IMR-90 (cell line): Measurements from ENCODE around the gene ADAMTS13. TPM values are rescaled to one million over a fixed set of nuclear protein-coding genes. Genes with fewer than 3 reads are reported as not detected.

ENCODE experiments used
- ATAC-seq: fragments of 200-7000 bp; cut with Tn5 transposase; 2 replicates; pipeline ENCODE4 v1.9.1; 2020; ENCODE audit warnings: low read depth, mild to moderate bottlenecking, moderate library complexity
- BruUV-seq: library from RNA; stranded (reverse); fragments of 400-500 nt; replicated peaks from 2 replicates; lab custom pipeline; 2021; lab: Mats Ljungman, UMichigan
- CTCF ChIA-PET: fragments of 300-600 bp; formaldehyde crosslinking; extraction: SDS; loops from one replicate; lab custom pipeline; 2021; ENCODE audit warnings: antibody characterized with exemption; lab: Yijun Ruan, JAX
- POLR2A ChIA-PET: fragments of 300-600 bp; sonication (Branson Sonifier 250); formaldehyde crosslinking; loops from one replicate; lab custom pipeline; 2022; ENCODE audit warnings: antibody characterized with exemption; ENCODE audit not compliant: unreplicated experiment; lab: Charles Lee
- DNase-seq: peaks from one replicate; pipeline ENCODE4 v3.0.0; 2013
- H2AFZ ChIP-seq: replicated peaks from 2 replicates; pipeline ENCODE3; 2013; ENCODE audit warnings: low read length, mild to moderate bottlenecking; ENCODE audit not compliant: poor library complexity
- H2AK5ac ChIP-seq: 2 replicates; pipeline ENCODE4 v1.6.1; 2013; ENCODE audit warnings: low read depth, low read length, inconsistent platforms
- H2AK9ac ChIP-seq: replicated peaks from 2 replicates; pipeline ENCODE3; 2013; ENCODE audit warnings: mild to moderate bottlenecking, low read depth, low read length, moderate library complexity; ENCODE audit not compliant: poor library complexity
- H2BK120ac ChIP-seq: 2 replicates; pipeline ENCODE4 v1.6.1; 2013; ENCODE audit warnings: low read depth, low read length, inconsistent platforms
- H2BK15ac ChIP-seq: 3 replicates; pipeline ENCODE4 v1.6.1; 2013; ENCODE audit warnings: low read depth, low read length, inconsistent platforms
- H2BK20ac ChIP-seq: 2 replicates; pipeline ENCODE4 v1.6.1; 2013; ENCODE audit warnings: low read depth, mild to moderate bottlenecking, inconsistent platforms, low read length, moderate library complexity
- H2BK5ac ChIP-seq: 2 replicates; pipeline ENCODE4 v1.6.1; 2013; ENCODE audit warnings: mild to moderate bottlenecking, low read depth, low read length, inconsistent platforms; ENCODE audit not compliant: poor library complexity, severe bottlenecking
- H3K14ac ChIP-seq: replicated peaks from 2 replicates; pipeline ENCODE4 v1.6.1; 2013; ENCODE audit warnings: low read depth, low read length, inconsistent platforms
- H3K18ac ChIP-seq: 2 replicates; pipeline ENCODE4 v1.6.1; 2013; ENCODE audit warnings: low read depth, low read length, control low read depth
- H3K23ac ChIP-seq: 2 replicates; pipeline ENCODE4 v1.6.1; 2013; ENCODE audit warnings: low read depth, low read length, inconsistent platforms
- H3K27ac ChIP-seq: 2 replicates; pipeline ENCODE4 v1.5.1; 2013; ENCODE audit warnings: mild to moderate bottlenecking, control low read depth, low read length; ENCODE audit not compliant: insufficient read depth
- H3K27me3 ChIP-seq: 2 replicates; pipeline ENCODE4 v1.6.1; 2013; ENCODE audit warnings: low read length; ENCODE audit not compliant: control insufficient read depth, insufficient read depth
- H3K36me3 ChIP-seq: 2 replicates; pipeline ENCODE4 v1.6.1; 2013; ENCODE audit warnings: low read length, mixed read lengths; ENCODE audit not compliant: control insufficient read depth, insufficient read depth
- H3K4ac ChIP-seq: 2 replicates; pipeline ENCODE4 v1.6.1; 2013; ENCODE audit warnings: low read depth, low read length, inconsistent platforms
- H3K4me1 ChIP-seq: 2 replicates; pipeline ENCODE4 v1.6.1; 2013; ENCODE audit warnings: low read length, mixed read lengths; ENCODE audit not compliant: control insufficient read depth, insufficient read depth
- H3K4me2 ChIP-seq: 2 replicates; pipeline ENCODE4 v1.6.1; 2013; ENCODE audit warnings: low read depth, mild to moderate bottlenecking, control low read depth, low read length, moderate library complexity
- H3K4me3 ChIP-seq: 2 replicates; pipeline ENCODE4 v1.5.1; 2013; ENCODE audit warnings: low read depth, mild to moderate bottlenecking, control low read depth, low read length, moderate library complexity; ENCODE audit not compliant: insufficient read depth
- H3K56ac ChIP-seq: 2 replicates; pipeline ENCODE4 v1.6.1; 2013; ENCODE audit warnings: low read length, inconsistent platforms; ENCODE audit not compliant: insufficient read depth; ENCODE audit errors: extremely low read depth
- H3K79me1 ChIP-seq, 2 experiments: 2 replicates each; pipeline ENCODE4 v1.6.1; 2013; ENCODE audit warnings: low read length in 2 of 2, inconsistent platforms in 1 of 2, low read depth in 1 of 2
- H3K9ac ChIP-seq: 2 replicates; pipeline ENCODE4 v1.6.1; 2013; ENCODE audit warnings: low read depth, low read length, control low read depth
- H3K9me1 ChIP-seq: 2 replicates; pipeline ENCODE4 v1.6.1; 2013; ENCODE audit warnings: low read length, inconsistent platforms; ENCODE audit not compliant: insufficient read depth
- H3K9me3 ChIP-seq: 2 replicates; pipeline ENCODE4 v1.6.1; 2013; ENCODE audit warnings: low read length; ENCODE audit not compliant: control insufficient read depth, insufficient read depth
- H4K20me1 ChIP-seq: 2 replicates; pipeline ENCODE4 v1.6.1; 2013; ENCODE audit warnings: low read length, inconsistent platforms; ENCODE audit not compliant: insufficient read depth
- H4K5ac ChIP-seq: 2 replicates; pipeline ENCODE4 v1.6.1; 2013; ENCODE audit warnings: mild to moderate bottlenecking, low read depth, low read length, control low read depth
- H4K8ac ChIP-seq, 2 experiments: 2 replicates each; pipeline ENCODE4 v1.6.1; 2013; ENCODE audit warnings: low read depth in 2 of 2, low read length in 2 of 2, control low read depth in 1 of 2, inconsistent platforms in 1 of 2
- H4K91ac ChIP-seq: 2 replicates; pipeline ENCODE4 v1.6.1; 2013; ENCODE audit warnings: low read depth, low read length, inconsistent platforms; ENCODE audit not compliant: insufficient read depth
- CEBPB ChIP-seq: IDR thresholded peaks from 2 replicates; pipeline ENCODE4 v1.6.1; 2012; ENCODE audit warnings: low read depth, low read length, improper control_type of control experiment
- CHD1 ChIP-seq: IDR thresholded peaks from 2 replicates; pipeline ENCODE4 v1.6.1; 2012; ENCODE audit warnings: low read depth, low read length, improper control_type of control experiment
- CTCF ChIP-seq: conservative IDR thresholded peaks from 2 replicates; pipeline ENCODE4 v1.5.1; 2012; ENCODE audit warnings: mild to moderate bottlenecking, low read depth, low read length, improper control_type of control experiment
- ELK1 ChIP-seq: fragments of 150-350 bp; IDR thresholded peaks from 2 replicates; pipeline ENCODE4 v1.6.1; 2016; ENCODE audit warnings: low read depth, mild to moderate bottlenecking, low read length, moderate library complexity, borderline replicate concordance
- MAFK ChIP-seq: IDR thresholded peaks from 2 replicates; pipeline ENCODE4 v1.6.1; 2012; ENCODE audit warnings: low read depth, low read length, improper control_type of control experiment
- NFE2L2 ChIP-seq: fragments of 150-350 bp; IDR thresholded peaks from 2 replicates; pipeline ENCODE4 v1.6.1; 2016; ENCODE audit warnings: low read depth, mild to moderate bottlenecking, low read length
- POLR2A ChIP-seq: IDR thresholded peaks from 2 replicates; pipeline ENCODE4 v1.6.1; 2012; ENCODE audit warnings: mild to moderate bottlenecking, low read depth, low read length
- RAD21 ChIP-seq: IDR thresholded peaks from 2 replicates; pipeline ENCODE4 v1.6.1; 2012; ENCODE audit warnings: low read length, improper control_type of control experiment
- RCOR1 ChIP-seq: IDR thresholded peaks from 2 replicates; pipeline ENCODE4 v1.6.1; 2012; ENCODE audit warnings: mild to moderate bottlenecking, low read length, improper control_type of control experiment; ENCODE audit not compliant: insufficient replicate concordance
- RFX5 ChIP-seq: IDR thresholded peaks from 2 replicates; pipeline ENCODE4 v1.8.0; 2012; ENCODE audit warnings: low read depth, mild to moderate bottlenecking, low read length, moderate library complexity
- SMC3 ChIP-seq: fragments of 150-350 bp; IDR thresholded peaks from 2 replicates; pipeline ENCODE4 v1.6.1; 2016; ENCODE audit warnings: low read depth, mild to moderate bottlenecking, antibody characterized with exemption, low read length, moderate library complexity
- USF2 ChIP-seq: fragments of 150-350 bp; IDR thresholded peaks from 2 replicates; pipeline ENCODE4 v1.6.1; 2017; ENCODE audit warnings: mild to moderate bottlenecking, antibody characterized with exemption, low read length, low read depth
- WGBS, 2 experiments: methylation state at CpG; one replicate each; pipeline versions ENCODE4 v1.1.5 to v1.1.7; 2013; ENCODE audit warnings: missing lambda C conversion rate in 2 of 2; ENCODE audit not compliant: insufficient read length in 1 of 2; ENCODE audit errors: extremely low coverage in 2 of 2; 5-methylcytosine and 5-hydroxymethylcytosine counted together
- dilution Hi-C: fragments of 300-500 bp; cut with HindIII; formaldehyde crosslinking; loops from one replicate; pipeline ENCODE4 v1.14.3; 2018; ENCODE audit warnings: low sequenced_read_pairs; ENCODE audit not compliant: unreplicated experiment
- in situ Hi-C: fragments of 300-500 bp; cut with MboI; formaldehyde crosslinking; loops from 3 replicates; pipeline ENCODE4 v1.14.3; 2019; ENCODE audit warnings: low sequenced_read_pairs, inconsistent platforms, mixed read lengths
- intact Hi-C: fragments of 100-400 bp; cut with micrococcal nuclease; formaldehyde crosslinking; loops from 2 replicates; pipeline ENCODE4 v1.10.0; 2022
- polyA plus RNA-seq, 3 experiments: library from polyadenylated mRNA; depleted of rRNA; stranded (reverse); fragments of >200 nt; gene quantifications; 2 replicates each; pipeline ENCODE4 v1.2.3, GENCODE V29; 2012; ENCODE audit warnings: low replicate concordance in 1 of 3
- total RNA-seq: library from RNA; depleted of rRNA; stranded (reverse); fragments of >200 nt; gene quantifications from 2 replicates; pipeline ENCODE4 v1.2.3, GENCODE V29; 2012

Gene ADAMTS13
- total and polyA plus RNA-seq, 2 of the 4 experiments (the other 2 are of a cell fraction), result 0.18 to 2.8 TPM

GRCh38 chr9:133401588-133401987, 20.6 kb upstream of the ADAMTS13 start:
- Histone ChIP-seq H3K14ac (no peak overlapping the region), H3K27me3 (peaks cover 8% of the 10 kb centered on the region), H2AK5ac (no peak overlapping the region), H2AFZ (no peak overlapping the region), H2AK9ac (peak overlapping the region; percentile 61), H3K18ac (no peak overlapping the region), H3K4me3 (no peak overlapping the region), H2BK20ac (no peak overlapping the region), H4K20me1 (peaks cover 9% of the 10 kb centered on the region; the same call in 1 of the 2 replicates), H3K4ac (no peak overlapping the region), H3K79me1 (peaks cover 0 to 15% of the 10 kb centered on the region in 2 experiments; a peak in 1 of 4 replicates), H3K9ac (no peak overlapping the region), H3K27ac (no peak overlapping the region), H3K9me1 (0 out of 2 replicates have a peak, but pooled peaks cover 4% of the 10 kb centered on the region), H2BK5ac (no peak overlapping the region), H3K9me3 (no peaks in the 10 kb centered on the region), H4K8ac (no peak overlapping the region), H3K36me3 (peaks cover 13% of the 10 kb centered on the region), H3K23ac (no peak overlapping the region), H3K56ac (no peak overlapping the region), H2BK15ac (no peak overlapping the region), H2BK120ac (no peak overlapping the region), H4K5ac (no peak overlapping the region), H3K4me2 (no peak overlapping the region), H3K4me1 (peaks cover 2% of the 10 kb centered on the region; the same call in 1 of the 2 replicates), H4K91ac (no peak overlapping the region)
- WGBS, 2 experiments, result 91% methylated on average over 1 of the region's 6 CpGs; no CpG with 5 or more reads in 1 of the 2 experiments
- dilution Hi-C loops, result no loop called here
- DNase-seq (no peak), ATAC-seq (no peak)
- POLR2A ChIA-PET, result no interaction called here
- CTCF ChIA-PET, result no interaction called here
- intact Hi-C loops, result no loop called here
- no TSS peak for BruUV-seq
- no peak for TF ChIP-seq RAD21
- no peak for TF ChIP-seq RCOR1
- TF ChIP-seq CTCF, result no peak
- no peak for TF ChIP-seq CHD1
- TF ChIP-seq NFE2L2, result no peak
- no peak for TF ChIP-seq MAFK
- no peak for TF ChIP-seq CEBPB
- TF ChIP-seq POLR2A, result no peak
- no peak for TF ChIP-seq SMC3
- TF ChIP-seq ELK1, result no peak
- TF ChIP-seq RFX5, result no peak
- TF ChIP-seq USF2, result no peak
- in situ Hi-C loops, result loop anchor here (10.0 kb wide), 2 partner anchors 83 to 323 kb away; no protein-coding TSS in a partner anchor
